Measurements from ENCODE around the gene POU2AF2.
"Not testable (repeated sequence)": the region's sequence is repeated elsewhere in the genome, so short reads cannot be mapped to it uniquely, and the experiment has no call there.

The POU2AF2 gene

DNA sequence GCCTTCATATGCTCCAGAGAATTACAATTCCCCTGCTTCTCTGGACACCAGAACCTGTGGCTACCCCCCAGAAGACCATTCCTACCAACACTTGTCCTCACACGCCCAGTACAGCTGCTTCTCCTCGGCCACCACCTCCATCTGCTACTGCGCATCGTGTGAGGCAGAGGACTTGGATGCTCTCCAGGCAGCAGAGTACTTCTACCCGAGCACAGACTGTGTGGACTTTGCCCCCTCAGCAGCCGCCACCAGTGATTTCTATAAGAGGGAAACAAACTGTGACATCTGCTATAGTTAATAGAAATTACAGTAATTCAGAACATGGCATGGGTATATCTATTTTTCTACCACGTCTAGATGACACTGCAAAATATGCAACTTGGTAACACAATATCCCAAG, 62.6 kb downstream of the POU2AF2 start:
- no peak for DNase-seq (ENCODE audit: low read depth)
- H3K4me3 ChIP-seq (ENCODE audit: low read length) = no peak overlapping the region
- TF ChIP-seq, protein P1, sequence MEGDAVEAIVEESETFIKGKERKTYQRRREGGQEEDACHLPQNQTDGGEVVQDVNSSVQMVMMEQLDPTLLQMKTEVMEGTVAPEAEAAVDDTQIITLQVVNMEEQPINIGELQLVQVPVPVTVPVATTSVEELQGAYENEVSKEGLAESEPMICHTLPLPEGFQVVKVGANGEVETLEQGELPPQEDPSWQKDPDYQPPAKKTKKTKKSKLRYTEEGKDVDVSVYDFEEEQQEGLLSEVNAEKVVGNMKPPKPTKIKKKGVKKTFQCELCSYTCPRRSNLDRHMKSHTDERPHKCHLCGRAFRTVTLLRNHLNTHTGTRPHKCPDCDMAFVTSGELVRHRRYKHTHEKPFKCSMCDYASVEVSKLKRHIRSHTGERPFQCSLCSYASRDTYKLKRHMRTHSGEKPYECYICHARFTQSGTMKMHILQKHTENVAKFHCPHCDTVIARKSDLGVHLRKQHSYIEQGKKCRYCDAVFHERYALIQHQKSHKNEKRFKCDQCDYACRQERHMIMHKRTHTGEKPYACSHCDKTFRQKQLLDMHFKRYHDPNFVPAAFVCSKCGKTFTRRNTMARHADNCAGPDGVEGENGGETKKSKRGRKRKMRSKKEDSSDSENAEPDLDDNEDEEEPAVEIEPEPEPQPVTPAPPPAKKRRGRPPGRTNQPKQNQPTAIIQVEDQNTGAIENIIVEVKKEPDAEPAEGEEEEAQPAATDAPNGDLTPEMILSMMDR (IDR thresholded peaks at IDR 0.05; ENCODE audit: insufficient read depth, low read depth, low read length, missing control alignments) = no peak

DNA sequence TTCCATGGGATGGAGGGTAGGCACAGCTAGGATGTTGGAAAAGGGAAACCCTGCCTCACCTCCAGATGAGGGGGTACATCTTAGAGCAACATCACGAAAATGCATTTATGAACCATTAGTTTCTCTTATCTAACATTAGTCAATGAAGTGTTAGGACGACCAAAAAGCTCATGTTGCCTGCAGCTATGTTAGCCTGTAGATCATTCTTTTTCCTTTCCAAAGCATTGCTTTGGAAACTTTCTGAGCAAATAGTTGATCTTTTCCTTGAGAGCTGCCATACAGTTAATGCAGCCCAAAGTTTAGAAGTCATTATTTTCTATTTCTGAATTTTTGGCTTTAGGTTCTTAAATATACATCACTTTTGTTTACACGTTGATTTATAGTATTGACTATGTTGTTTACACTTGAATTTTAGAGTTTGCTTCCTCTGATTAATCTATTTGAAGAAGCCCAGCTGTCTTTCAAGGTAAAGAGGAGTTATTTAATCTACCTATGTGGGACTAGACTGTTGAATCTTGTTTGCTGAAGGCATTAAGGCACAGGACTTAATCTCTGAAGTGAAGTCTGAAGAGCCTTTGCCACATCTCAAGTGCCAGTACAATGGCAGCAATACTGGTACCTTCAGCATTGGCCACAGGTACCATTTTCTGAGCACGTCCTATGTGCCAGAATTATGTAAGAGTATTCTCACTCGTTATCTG, 63.8 kb downstream of the POU2AF2 start:
- no peak overlapping the region for H3K4me3 ChIP-seq (ENCODE audit: low read length)
- TF ChIP-seq, protein P1 (IDR thresholded peaks at IDR 0.05; ENCODE audit: insufficient read depth, low read depth, low read length, missing control alignments) = no peak
- DNase-seq (ENCODE audit: low read depth) = no peak

DNA sequence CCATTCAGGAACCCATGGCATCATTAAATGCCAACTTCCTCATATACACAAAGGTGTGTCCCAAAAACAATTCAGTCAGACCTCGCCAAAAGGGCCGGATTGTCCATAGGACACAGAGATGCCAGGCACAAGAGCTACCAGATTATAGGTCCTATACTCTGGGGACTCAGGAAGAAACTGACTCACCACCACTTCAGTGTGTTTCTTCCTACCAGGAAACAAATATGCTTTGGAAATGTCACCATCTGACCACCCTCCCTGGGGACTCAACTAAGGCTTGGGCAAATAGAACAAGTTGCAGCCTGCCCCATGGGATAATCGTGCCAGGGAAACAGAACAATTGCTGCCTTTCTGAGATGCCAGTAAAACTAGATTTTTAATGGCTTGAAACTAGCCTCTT, 64.6 kb downstream of the POU2AF2 start:
- no peak overlapping the region for H3K4me3 ChIP-seq (ENCODE audit: low read length)
- TF ChIP-seq, protein P1 (IDR thresholded peaks at IDR 0.05; ENCODE audit: insufficient read depth, low read depth, low read length, missing control alignments) = no peak
- peak; percentile 56 for DNase-seq (ENCODE audit: low read depth)

DNA sequence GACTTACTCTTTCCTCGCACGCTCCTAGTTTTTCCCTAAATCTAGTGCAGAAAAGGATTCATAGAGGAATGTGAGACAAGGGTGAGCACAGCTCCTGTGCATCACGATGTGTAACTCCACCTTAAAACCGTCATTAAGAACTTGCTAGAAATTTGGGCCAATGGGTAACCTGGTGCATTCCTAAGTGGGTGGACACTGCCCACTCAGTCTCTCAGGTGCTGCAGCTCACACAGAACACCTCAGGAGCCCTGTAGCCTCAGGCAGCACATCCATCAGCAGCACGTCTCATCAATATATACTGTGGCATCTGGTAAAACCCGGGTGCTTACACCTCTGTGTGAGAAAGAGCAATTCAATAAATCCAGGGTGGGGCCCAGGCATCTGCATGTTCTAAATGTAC, 65.2 kb downstream of the POU2AF2 start:
- DNase-seq (ENCODE audit: low read depth) = no peak
- TF ChIP-seq, protein P1 (IDR thresholded peaks at IDR 0.05; ENCODE audit: insufficient read depth, low read depth, low read length, missing control alignments) = no peak
- H3K4me3 ChIP-seq (ENCODE audit: low read length) = no peak overlapping the region

DNA sequence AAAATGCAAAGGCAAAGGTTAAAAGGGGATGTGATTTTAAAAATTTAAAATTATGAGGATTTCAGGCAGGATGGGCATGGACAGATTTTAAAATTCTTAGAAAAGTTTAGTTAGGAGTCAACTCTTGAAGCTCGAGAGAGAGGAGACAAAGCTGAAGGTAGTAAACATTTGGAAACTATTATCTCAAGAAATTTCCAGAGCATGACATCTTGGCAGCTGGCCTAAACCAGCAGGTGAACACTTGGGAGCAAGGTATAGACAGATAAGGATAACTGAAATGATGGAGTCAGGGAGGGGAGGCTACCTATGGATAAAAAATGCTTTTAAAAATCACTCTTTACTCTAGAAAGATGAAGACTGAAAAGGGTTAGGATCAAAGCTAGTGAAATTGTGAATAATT, 66.6 kb downstream of the POU2AF2 start:
- TF ChIP-seq, protein P1 (IDR thresholded peaks at IDR 0.05; ENCODE audit: insufficient read depth, low read depth, low read length, missing control alignments) = no peak
- no peak overlapping the region for H3K4me3 ChIP-seq (ENCODE audit: low read length)

DNA sequence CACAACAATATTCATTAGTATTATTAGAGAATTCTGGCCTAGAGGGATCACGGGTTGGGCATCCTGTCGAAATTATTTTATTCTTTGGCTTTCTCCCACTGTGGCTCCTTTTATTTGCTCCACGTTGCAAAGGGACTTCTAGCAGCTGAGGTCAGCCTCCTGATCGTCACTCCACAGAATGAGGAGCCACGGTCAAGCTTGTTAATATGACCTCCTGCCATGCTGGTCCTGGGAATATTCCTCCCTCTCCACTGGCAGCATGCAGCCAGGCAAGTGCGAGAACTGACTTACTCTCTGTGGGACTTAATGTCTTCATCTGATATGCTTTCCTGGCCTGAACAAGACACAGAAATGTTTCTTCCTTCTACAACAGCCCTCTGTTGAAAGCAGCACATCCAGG, 73.8 kb downstream of the POU2AF2 start:
- no peak for DNase-seq (ENCODE audit: low read depth)
- TF ChIP-seq, protein P1 (IDR thresholded peaks at IDR 0.05; ENCODE audit: insufficient read depth, low read depth, low read length, missing control alignments) = no peak
- no peak overlapping the region for H3K4me3 ChIP-seq (ENCODE audit: low read length)

More for the DNA sequence above, 66.6 kb downstream of the POU2AF2 start:
- DNase-seq (ENCODE audit: low read depth) = no peak

DNA sequence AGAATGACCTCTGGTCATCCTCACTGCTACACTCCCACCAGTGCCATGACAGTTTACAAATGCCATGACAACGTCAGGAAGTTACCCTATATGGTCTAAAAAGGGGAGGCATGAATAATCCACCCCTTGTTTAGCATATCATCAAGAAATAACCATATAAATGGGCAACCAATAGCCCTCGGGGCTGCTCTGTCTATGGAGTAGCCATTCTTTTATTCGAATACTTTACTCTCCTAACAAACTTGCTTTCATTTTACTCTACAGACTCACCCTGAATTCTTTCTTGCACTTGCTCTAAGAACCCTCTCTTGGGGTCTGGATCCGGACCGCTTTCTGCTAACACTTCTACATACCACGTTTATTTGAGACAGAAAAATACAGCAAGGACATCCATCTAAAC, 74.7 kb downstream of the POU2AF2 start:
- not testable (repeated sequence) for H3K4me3 ChIP-seq (ENCODE audit: low read length); DNase-seq (ENCODE audit: low read depth)

All from epithelial cell of esophagus (primary cell).